HCT116 (cell line): Measurements from ENCODE around the gene C5orf34. TPM values are rescaled to one million over a fixed set of nuclear protein-coding genes. Genes with fewer than 3 reads are reported as not detected.

Experiments used
- ATAC-seq: fragments of 200-7000 bp; cut with Tn5 transposase; 2 replicates; pipeline ENCODE4 v1.9.1; 2020; ENCODE audit warnings: mild to moderate bottlenecking, moderate library complexity
- BruUV-seq: library from RNA; stranded (reverse); fragments of 400-500 nt; replicated peaks from 2 replicates; lab custom pipeline; 2021; lab: Mats Ljungman, UMichigan
- CTCF ChIA-PET: fragments of 300-600 bp; sonication (Branson Sonifier 250); formaldehyde crosslinking; loops from one replicate; lab custom pipeline; 2021; ENCODE audit warnings: antibody characterized with exemption; lab: Charles Lee
- POLR2A ChIA-PET: fragments of 300-600, 350-600 bp; sonication (Branson Sonifier 250); formaldehyde crosslinking; loops from one replicate; lab custom pipeline; 2021; ENCODE audit warnings: antibody characterized with exemption; lab: Charles Lee
- RAD21 ChIA-PET, 2 experiments: fragments of 300-600 bp; sonication (Branson Sonifier 250); formaldehyde crosslinking; loops; one replicate each; lab custom pipeline; 2023; ENCODE audit warnings: low total read pairs in 2 of 2; ENCODE audit not compliant: uncharacterized antibody in 2 of 2, unreplicated experiment in 2 of 2, low non-redundant PET in 1 of 2; lab: Charles Lee
- DNase-seq: peaks from one replicate; pipeline ENCODE4 v3.0.0-alpha.2; 2010; ENCODE audit warnings: low read depth, low spot score
- H2AFZ ChIP-seq: fragments of 200-600 bp; shearing (Covaris generic), sonication (generic); 2 replicates; pipeline ENCODE4 v1.6.1; 2017; ENCODE audit warnings: low read depth, mixed run types, mixed read lengths, antibody characterized with exemption, low read length; ENCODE audit not compliant: poor library complexity, severe bottlenecking
- H3K27ac ChIP-seq: 2 replicates; pipeline ENCODE4 v1.5.1; 2012; ENCODE audit warnings: low read depth, low read length
- H3K27me3 ChIP-seq: fragments of 200-600 bp; sonication (generic); 2 replicates; pipeline ENCODE4 v1.6.1; 2016; ENCODE audit warnings: mixed run types, low read length, mixed read lengths; ENCODE audit not compliant: insufficient read depth
- H3K36me3 ChIP-seq, 2 experiments: fragments of 200-500 bp in 1 of 2; fragments of 200-600 bp in 1 of 2; sonication (Bioruptor generic) in 1 of 2; sonication (generic) in 1 of 2; 2 replicates each; pipeline versions ENCODE4 v1.5.1 to v1.6.1; 2014 to 2016; ENCODE audit warnings: low read length in 2 of 2, inconsistent platforms in 1 of 2, mixed read lengths in 1 of 2, mixed run types in 1 of 2; ENCODE audit not compliant: insufficient read depth in 2 of 2, control insufficient read depth in 1 of 2
- H3K4me1 ChIP-seq, 2 experiments: fragments of 200-600 bp in 1 of 2; sonication (generic) in 1 of 2; 2 replicates each; pipeline versions ENCODE4 v1.5.1 to v1.6.1; 2012 to 2017; ENCODE audit warnings: low read length in 2 of 2, inconsistent platforms in 1 of 2, mild to moderate bottlenecking in 1 of 2, mixed read lengths in 1 of 2, mixed run types in 1 of 2, moderate library complexity in 1 of 2; ENCODE audit not compliant: insufficient read depth in 2 of 2, control insufficient read depth in 1 of 2
- H3K4me2 ChIP-seq: fragments of 200-600 bp; sonication (generic); 2 replicates; pipeline ENCODE4 v1.6.1; 2017; ENCODE audit warnings: mixed run types, low read length, mixed read lengths
- H3K4me3 ChIP-seq, 2 experiments: fragments of 200-600 bp in 1 of 2; sonication (generic) in 1 of 2; replicated peaks in 1 of 2; 2 replicates each; pipeline ENCODE4 v1.5.1; 2011 to 2016; ENCODE audit warnings: low read length in 2 of 2, control low read depth in 1 of 2, low read depth in 1 of 2, mild to moderate bottlenecking in 1 of 2, mixed read lengths in 1 of 2, mixed run types in 1 of 2
- H3K79me2 ChIP-seq: fragments of 200-600 bp; sonication (generic); 2 replicates; pipeline ENCODE4 v1.6.1; 2017; ENCODE audit warnings: mild to moderate bottlenecking, mixed run types, low read length, moderate library complexity, mixed read lengths; ENCODE audit not compliant: insufficient read depth
- H3K9ac ChIP-seq: fragments of 200-600 bp; sonication (generic); 2 replicates; pipeline ENCODE4 v1.6.1; 2016; ENCODE audit warnings: low read length, mixed read lengths
- H3K9me2 ChIP-seq: fragments of 200-600 bp; sonication (generic), shearing (Covaris generic); 2 replicates; pipeline ENCODE4 v1.6.1; 2017; ENCODE audit warnings: mixed run types, mild to moderate bottlenecking, moderate library complexity; ENCODE audit not compliant: insufficient read depth
- H3K9me3 ChIP-seq, 2 experiments: fragments of 200-500 bp in 1 of 2; fragments of 200-600 bp in 1 of 2; sonication (Bioruptor generic) in 1 of 2; sonication (generic) in 1 of 2; 2 replicates each; pipeline ENCODE4 v1.6.1; 2014 to 2017; ENCODE audit warnings: low read length in 2 of 2, mixed read lengths in 2 of 2, inconsistent platforms in 1 of 2, low read depth in 1 of 2, mild to moderate bottlenecking in 1 of 2, mixed run types in 1 of 2, moderate library complexity in 1 of 2; ENCODE audit not compliant: control insufficient read depth in 1 of 2, insufficient read depth in 1 of 2
- H4K20me1 ChIP-seq: fragments of 200-600 bp; sonication (generic), shearing (Covaris generic); 2 replicates; pipeline ENCODE4 v1.6.1; 2017; ENCODE audit warnings: mixed run types, mild to moderate bottlenecking, moderate library complexity; ENCODE audit not compliant: insufficient read depth
- CEBPB ChIP-seq: IDR thresholded peaks from 2 replicates; pipeline ENCODE4 v1.6.1; 2012; ENCODE audit warnings: low read depth
- EGR1 ChIP-seq: IDR thresholded peaks from 2 replicates; pipeline ENCODE4 v1.6.1; 2012; ENCODE audit warnings: low read depth
- ELF1 ChIP-seq: IDR thresholded peaks from 2 replicates; pipeline ENCODE4 v1.6.1; 2012; ENCODE audit warnings: low read depth, borderline replicate concordance
- EZH2phosphoT487 ChIP-seq: fragments of 200-600 bp; IDR thresholded peaks from 2 replicates; pipeline ENCODE4 v1.6.1; 2018; ENCODE audit warnings: antibody characterized with exemption, borderline replicate concordance
- FOSL1 ChIP-seq: IDR thresholded peaks from 2 replicates; pipeline ENCODE4 v1.6.1; 2012; ENCODE audit warnings: low read depth
- POLR2A ChIP-seq: IDR thresholded peaks from 2 replicates; pipeline ENCODE4 v1.7.0; 2011; ENCODE audit warnings: borderline replicate concordance; ENCODE audit not compliant: insufficient read depth, insufficient read length; ENCODE audit errors: extremely low read depth
- POLR2AphosphoS5 ChIP-seq: IDR thresholded peaks from 2 replicates; pipeline ENCODE4 v1.6.1; 2011; ENCODE audit warnings: mild to moderate bottlenecking, low read depth, low read length, moderate library complexity
- SIN3A ChIP-seq: IDR thresholded peaks from 2 replicates; pipeline ENCODE4 v1.6.1; 2012; ENCODE audit warnings: low read depth
- YY1 ChIP-seq: IDR thresholded peaks from 2 replicates; pipeline ENCODE4 v1.6.1; 2011; ENCODE audit warnings: low read length, low read depth, moderate library complexity, mild to moderate bottlenecking; ENCODE audit not compliant: insufficient replicate concordance; ENCODE audit errors: extremely low read depth
- intact Hi-C: fragments of 100-400 bp; cut with micrococcal nuclease; formaldehyde crosslinking; loops from 2 replicates; pipeline ENCODE4 v1.10.0; 2022
- total RNA-seq: library from RNA; stranded (reverse); gene quantifications from one replicate; pipeline ENCODE4 v1.2.1, GENCODE V29; 2021; ENCODE audit not compliant: unreplicated experiment
- TF ChIP-seq, protein P1 (sequence below): IDR thresholded peaks from 2 replicates; pipeline ENCODE4 v1.6.1; 2011; ENCODE audit warnings: mild to moderate bottlenecking, low read length, moderate library complexity; ENCODE audit not compliant: insufficient replicate concordance; ENCODE audit errors: extremely low read depth
- TF ChIP-seq, protein P2 (sequence below): IDR thresholded peaks from 2 replicates; pipeline ENCODE4 v1.6.1; 2012

C5orf34 gene
- total RNA-seq, 1 experiment from 2014 or later = 4.8 TPM

DNA sequence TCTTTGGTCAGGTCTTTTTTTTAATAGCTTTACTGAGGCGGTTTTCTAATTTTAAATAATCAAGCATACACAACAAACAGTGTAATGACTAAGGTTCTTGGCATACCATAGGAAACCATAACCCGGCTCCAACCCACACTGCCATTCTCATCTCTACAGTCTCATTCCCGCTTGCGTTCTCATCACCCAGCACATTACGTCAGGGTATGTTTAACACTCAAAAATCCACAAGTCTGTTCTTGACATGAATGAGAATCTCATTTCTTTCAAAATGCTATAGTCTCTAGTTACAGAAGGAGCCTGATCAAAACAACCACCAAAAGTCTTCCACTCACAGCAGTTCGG lies 505 bp downstream of the C5orf34 start:
- ChIA-PET RAD21 (no interaction called here), POLR2A (interaction anchor here (1.0 to 1.1 kb wide), 4 partner anchors 9 to 30 kb away, joined by 3 to 10 read pairs (median 6); partner anchors contain the start of gene TMEM267), CTCF (interaction anchor here (1.2 kb wide), 1 partner anchor 30 kb away, joined by 5 read pairs; the partner anchor contains the start of gene TMEM267)
- BruUV-seq = TSS peak; percentile 88
- peaks cover 5 to 18% of the 10 kb centered on the region in 2 experiments; a peak in 2 of 4 replicates for H3K4me1 ChIP-seq
- H3K36me3 ChIP-seq = no peaks in the 10 kb centered on the region
- H3K79me2 ChIP-seq = peaks cover 16% of the 10 kb centered on the region
- peak overlapping the region; percentile 70 for H3K27ac ChIP-seq
- H3K9me3 ChIP-seq = no peaks in the 10 kb centered on the region
- peak; percentile 55 for ATAC-seq
- no peaks in the 10 kb centered on the region for H3K27me3 ChIP-seq
- intact Hi-C loops = no loop called here
- H3K4me2 ChIP-seq = peak overlapping the region; percentile 76
- H4K20me1 ChIP-seq = no peaks in the 10 kb centered on the region
- TF ChIP-seq SIN3A (no peak), FOSL1 (no peak), CEBPB (no peak), YY1 (no peak), EGR1 (no peak), POLR2AphosphoS5 (no peak), POLR2A (no peak), ELF1 (no peak), EZH2phosphoT487 (no peak)
- TF ChIP-seq, protein P1, sequence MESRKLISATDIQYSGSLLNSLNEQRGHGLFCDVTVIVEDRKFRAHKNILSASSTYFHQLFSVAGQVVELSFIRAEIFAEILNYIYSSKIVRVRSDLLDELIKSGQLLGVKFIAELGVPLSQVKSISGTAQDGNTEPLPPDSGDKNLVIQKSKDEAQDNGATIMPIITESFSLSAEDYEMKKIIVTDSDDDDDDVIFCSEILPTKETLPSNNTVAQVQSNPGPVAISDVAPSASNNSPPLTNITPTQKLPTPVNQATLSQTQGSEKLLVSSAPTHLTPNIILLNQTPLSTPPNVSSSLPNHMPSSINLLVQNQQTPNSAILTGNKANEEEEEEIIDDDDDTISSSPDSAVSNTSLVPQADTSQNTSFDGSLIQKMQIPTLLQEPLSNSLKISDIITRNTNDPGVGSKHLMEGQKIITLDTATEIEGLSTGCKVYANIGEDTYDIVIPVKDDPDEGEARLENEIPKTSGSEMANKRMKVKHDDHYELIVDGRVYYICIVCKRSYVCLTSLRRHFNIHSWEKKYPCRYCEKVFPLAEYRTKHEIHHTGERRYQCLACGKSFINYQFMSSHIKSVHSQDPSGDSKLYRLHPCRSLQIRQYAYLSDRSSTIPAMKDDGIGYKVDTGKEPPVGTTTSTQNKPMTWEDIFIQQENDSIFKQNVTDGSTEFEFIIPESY = no peak
- TF ChIP-seq, protein P2, sequence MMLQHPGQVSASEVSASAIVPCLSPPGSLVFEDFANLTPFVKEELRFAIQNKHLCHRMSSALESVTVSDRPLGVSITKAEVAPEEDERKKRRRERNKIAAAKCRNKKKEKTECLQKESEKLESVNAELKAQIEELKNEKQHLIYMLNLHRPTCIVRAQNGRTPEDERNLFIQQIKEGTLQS = no peak
- H3K4me3 ChIP-seq = peak overlapping the region; percentile 80 to 85
- peak overlapping the region; percentile 79 for H2AFZ ChIP-seq
- DNase-seq = no peak
- no peaks in the 10 kb centered on the region for H3K9me2 ChIP-seq
- peak overlapping the region; percentile 86 for H3K9ac ChIP-seq
